Erythroblast (primary cell): ENCODE data around the gene LILRA2.

ENCODE experiments used
- GATA1 ChIP-seq: IDR thresholded peaks from 2 replicates; pipeline ENCODE4 v1.6.1; 2011; ENCODE audit warnings: low read depth, mild to moderate bottlenecking, control low read depth, low read length, moderate library complexity
- POLR2A ChIP-seq: IDR thresholded peaks from 2 replicates; pipeline ENCODE4 v1.6.1; 2011; ENCODE audit warnings: mild to moderate bottlenecking, low read length

GRCh38 chr19:54633401-54633800 lies 59.8 kb downstream of the LILRA2 start:
- TF ChIP-seq POLR2A (no peak), GATA1 (no peak)
